ENCODE data around the gene ILK. TPM values are rescaled to one million over a fixed set of nuclear protein-coding genes. Genes with fewer than 3 reads are reported as not detected.
A peak's percentile ranks its signal among the peaks of the same experiment; 100 is the strongest.

The ILK gene
- total and polyA plus RNA-seq, 2 of the 13 experiments (the other 11 are each of a cell fraction or from before 2014, with no cell fraction given) = 70.3 to 108 TPM

DNA sequence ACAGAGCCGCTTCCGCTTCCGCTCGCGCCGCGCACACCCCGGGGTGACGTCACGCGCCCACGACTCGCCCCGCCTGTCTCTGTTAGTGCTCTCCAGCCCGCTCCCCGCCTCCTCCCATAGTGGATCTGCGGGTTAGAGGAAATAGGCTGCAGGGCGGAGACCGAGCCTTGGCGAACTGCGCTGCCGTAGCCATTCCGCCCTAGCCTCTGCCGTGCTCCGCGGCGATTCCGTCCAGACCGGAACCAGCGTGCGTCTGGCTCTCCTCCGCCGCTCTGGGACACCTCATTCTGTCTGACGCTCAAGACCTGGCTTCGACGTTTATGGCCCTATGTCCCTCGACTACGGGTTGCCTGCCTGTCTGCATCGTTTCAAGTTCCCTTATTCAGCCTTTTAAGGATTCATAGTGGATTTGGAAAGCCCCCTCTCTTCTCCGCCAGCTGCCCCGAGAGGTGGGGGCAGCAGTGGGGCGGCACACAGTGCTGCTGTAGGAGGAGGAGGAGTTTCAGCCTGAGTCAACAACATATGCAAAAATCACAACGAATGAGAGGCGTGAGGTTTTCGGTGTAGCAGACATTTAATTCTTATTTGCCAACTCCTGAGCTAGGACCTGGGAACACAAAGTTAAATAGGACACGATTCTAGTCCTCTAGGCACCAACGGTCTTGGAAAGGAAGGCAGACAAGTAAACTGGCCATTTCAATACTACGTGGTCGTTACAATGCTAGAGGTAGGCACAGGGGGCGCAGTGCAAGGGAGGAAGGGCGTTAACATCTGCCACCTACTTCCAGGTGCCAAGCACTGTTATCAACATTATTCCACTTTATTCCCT is 8.9 kb downstream of the ILK start, which contains the start of gene TAF10 (continued):
- TF ChIP-seq PCBP2 (optimal IDR thresholded peaks at IDR 0.05; ENCODE audit: low read depth, low read length, poor library complexity, severe bottlenecking) (no peak), ZNF740 (CRISPR knock-in tag; IDR thresholded peaks at IDR 0.05) (no peak), ZNF121 (CRISPR knock-in tag; IDR thresholded peaks at IDR 0.05) (no peak), ZNF691 (CRISPR knock-in tag; IDR thresholded peaks at IDR 0.05; ENCODE audit: borderline replicate concordance, low read depth) (peak; percentile 91), GTF3A (CRISPR knock-in tag; conservative IDR thresholded peaks at IDR 0.05) (peak; percentile 86; the same call in 1 of the 2 replicates), IRF9 (CRISPR knock-in tag; IDR thresholded peaks at IDR 0.05; ENCODE audit: borderline replicate concordance) (0 out of 2 replicates have a peak, but pooled peaks have one; percentile 35), SCMH1 (CRISPR knock-in tag; IDR thresholded peaks at IDR 0.05; ENCODE audit: borderline replicate concordance) (no peak), GABPB1 (CRISPR knock-in tag; IDR thresholded peaks at IDR 0.05) (peak; percentile 92), ZNF629 (CRISPR knock-in tag; conservative IDR thresholded peaks at IDR 0.05) (no peak), PTBP1 (IDR thresholded peaks at IDR 0.05; ENCODE audit: low read depth, low read length, poor library complexity, severe bottlenecking) (no peak), FOXA3 (CRISPR knock-in tag; IDR thresholded peaks at IDR 0.05) (0 out of 2 replicates have a peak, but pooled peaks have one; percentile 10), HNRNPUL1 (IDR thresholded peaks at IDR 0.05; ENCODE audit: low read depth, low read length) (no peak), NR2F2 (IDR thresholded peaks at IDR 0.05; ENCODE audit: borderline replicate concordance, low read depth) (0 out of 2 replicates have a peak, but pooled peaks have one; percentile 35), FOXK1 (CRISPR knock-in tag; IDR thresholded peaks at IDR 0.05; ENCODE audit: borderline replicate concordance, low read depth) (no peak), RAD21 (CRISPR knock-in tag; IDR thresholded peaks at IDR 0.05) (no peak), HIC2 (CRISPR knock-in tag; IDR thresholded peaks at IDR 0.05; ENCODE audit: low read depth) (peak; percentile 43; the same call in 1 of the 2 replicates), POGZ (CRISPR knock-in tag; IDR thresholded peaks at IDR 0.05) (peak; percentile 66), AGO1 (IDR thresholded peaks at IDR 0.05; ENCODE audit: low read depth, low read length, poor library complexity, severe bottlenecking) (peak; percentile 88), ZNF768 (CRISPR knock-in tag; IDR thresholded peaks at IDR 0.05) (peak; percentile 61; the same call in 1 of the 2 replicates), MEIS2 (CRISPR knock-in tag; IDR thresholded peaks at IDR 0.05) (no peak; the same call in 1 of the 2 replicates), KDM4B (CRISPR knock-in tag; IDR thresholded peaks at IDR 0.05) (0 out of 2 replicates have a peak, but pooled peaks have one; percentile 46)
- TF ChIP-seq, protein P1, sequence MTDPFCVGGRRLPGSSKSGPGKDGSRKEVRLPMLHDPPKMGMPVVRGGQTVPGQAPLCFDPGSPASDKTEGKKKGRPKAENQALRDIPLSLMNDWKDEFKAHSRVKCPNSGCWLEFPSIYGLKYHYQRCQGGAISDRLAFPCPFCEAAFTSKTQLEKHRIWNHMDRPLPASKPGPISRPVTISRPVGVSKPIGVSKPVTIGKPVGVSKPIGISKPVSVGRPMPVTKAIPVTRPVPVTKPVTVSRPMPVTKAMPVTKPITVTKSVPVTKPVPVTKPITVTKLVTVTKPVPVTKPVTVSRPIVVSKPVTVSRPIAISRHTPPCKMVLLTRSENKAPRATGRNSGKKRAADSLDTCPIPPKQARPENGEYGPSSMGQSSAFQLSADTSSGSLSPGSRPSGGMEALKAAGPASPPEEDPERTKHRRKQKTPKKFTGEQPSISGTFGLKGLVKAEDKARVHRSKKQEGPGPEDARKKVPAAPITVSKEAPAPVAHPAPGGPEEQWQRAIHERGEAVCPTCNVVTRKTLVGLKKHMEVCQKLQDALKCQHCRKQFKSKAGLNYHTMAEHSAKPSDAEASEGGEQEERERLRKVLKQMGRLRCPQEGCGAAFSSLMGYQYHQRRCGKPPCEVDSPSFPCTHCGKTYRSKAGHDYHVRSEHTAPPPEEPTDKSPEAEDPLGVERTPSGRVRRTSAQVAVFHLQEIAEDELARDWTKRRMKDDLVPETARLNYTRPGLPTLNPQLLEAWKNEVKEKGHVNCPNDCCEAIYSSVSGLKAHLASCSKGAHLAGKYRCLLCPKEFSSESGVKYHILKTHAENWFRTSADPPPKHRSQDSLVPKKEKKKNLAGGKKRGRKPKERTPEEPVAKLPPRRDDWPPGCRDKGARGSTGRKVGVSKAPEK (CRISPR knock-in tag; IDR thresholded peaks at IDR 0.05; ENCODE audit: borderline replicate concordance) = peak; percentile 82; the same call in 1 of the 2 replicates
